NCI-H2029 (cell line): ENCODE measurements around the gene FKBP1A.

Experiments used
- DNase-seq: peaks from one replicate; lab custom pipeline; 2025; lab: John Stamatoyannopoulos, UW

FKBP1A gene

DNA sequence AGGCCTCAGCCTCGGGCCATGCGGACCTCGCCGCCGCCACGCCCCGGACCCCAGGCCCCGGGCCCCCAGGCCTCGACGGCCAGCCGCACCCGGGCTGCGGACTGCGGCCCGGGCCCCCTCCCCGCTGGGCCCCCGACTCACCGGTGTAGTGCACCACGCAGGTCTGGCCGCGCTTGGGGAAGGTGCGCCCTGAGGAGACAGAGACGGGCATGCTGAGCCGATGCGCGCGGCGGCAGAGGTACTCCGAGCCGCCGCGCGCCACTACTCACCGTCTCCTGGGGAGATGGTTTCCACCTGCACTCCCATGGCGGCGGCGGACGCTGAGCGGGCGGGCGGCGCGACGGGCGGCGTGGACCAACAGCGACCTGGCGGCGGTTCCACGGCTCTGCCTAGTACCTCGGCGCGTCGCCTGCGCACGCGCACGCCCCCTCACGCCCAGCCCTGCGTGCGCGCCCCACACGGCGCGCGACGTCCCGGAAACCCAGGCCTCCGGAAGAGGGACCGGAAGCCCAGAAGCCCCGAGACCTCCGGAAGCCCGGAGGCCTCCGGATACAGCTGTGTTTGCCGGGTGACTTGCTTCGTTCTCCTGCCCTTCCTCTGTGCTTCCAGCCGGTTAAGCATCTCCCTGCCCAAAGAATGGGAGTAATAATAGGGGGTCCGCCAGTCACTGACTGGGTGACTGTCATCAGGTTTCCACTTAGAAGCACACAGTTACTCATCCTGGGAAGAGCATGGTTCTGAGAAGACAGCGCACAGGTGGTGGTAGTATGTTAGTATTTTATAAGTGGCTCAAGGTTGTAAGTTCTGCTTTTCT, at the start of gene FKBP1A:
Gene FKBP1A (minus strand): TSS at position 362 of the 814 bp plus-strand sequence. CDS start 56 bp downstream, at position 306.
- peak; percentile 86 for DNase-seq

DNA sequence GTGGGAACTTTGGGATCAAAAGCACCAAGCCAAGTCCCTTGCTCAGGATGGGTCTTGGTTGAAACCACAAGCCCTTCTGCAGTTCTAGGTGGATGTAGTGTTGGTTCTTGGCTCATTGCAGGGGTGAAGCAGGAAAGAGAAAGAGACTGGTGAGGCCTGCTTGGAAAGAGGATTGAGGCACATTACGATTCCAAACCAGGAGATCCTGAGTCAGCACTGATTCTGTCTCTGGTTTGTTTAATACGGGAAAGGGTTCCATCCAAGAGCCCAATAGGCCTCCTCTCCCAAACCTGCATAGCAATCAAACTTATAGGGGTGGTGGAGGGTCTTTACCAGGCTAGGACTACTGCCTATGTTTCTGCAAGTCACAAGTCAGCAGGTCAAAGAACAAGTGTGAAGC, 49.5 kb upstream of the FKBP1A start:
- DNase-seq, result no peak

DNA sequence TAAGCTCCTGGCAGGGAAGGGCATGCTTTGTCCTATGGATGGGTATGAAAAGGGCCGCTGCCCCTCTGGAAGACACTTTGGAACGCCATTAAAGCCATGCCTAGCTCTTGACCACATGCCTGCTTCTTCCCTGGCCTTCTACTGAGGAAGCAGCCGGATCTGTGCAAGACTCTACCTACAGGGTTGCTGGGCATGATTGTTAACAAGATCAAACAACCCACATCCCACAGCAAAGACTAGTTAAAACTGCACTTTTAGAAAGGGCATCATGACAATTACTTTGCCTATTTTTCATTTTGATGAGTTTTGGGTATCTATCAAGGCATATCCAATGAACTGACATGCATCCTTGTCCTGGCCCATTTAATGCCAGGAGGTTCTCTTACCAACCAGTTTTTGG, 48.3 kb upstream of the FKBP1A start:
- DNase-seq, result no peak

DNA sequence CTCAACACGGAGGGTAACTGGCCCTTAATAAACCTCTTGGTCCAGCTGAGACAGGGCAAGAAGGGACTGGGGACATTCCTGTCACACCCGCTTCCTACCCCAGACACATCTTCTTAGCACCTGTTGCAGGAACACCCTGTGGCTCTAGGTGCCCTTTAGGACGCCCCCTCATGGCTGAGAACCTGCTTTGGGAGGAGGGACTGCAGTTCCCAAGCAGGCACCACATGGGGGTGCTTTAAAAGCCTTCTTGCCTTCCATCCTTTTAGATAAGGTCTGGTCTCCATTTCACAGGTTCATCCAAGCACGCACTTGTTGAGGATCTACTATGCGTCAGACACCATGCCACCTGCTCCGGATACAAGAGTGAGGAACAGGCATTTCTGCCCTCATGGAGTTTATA, 47.2 kb upstream of the FKBP1A start:
- no peak for DNase-seq

DNA sequence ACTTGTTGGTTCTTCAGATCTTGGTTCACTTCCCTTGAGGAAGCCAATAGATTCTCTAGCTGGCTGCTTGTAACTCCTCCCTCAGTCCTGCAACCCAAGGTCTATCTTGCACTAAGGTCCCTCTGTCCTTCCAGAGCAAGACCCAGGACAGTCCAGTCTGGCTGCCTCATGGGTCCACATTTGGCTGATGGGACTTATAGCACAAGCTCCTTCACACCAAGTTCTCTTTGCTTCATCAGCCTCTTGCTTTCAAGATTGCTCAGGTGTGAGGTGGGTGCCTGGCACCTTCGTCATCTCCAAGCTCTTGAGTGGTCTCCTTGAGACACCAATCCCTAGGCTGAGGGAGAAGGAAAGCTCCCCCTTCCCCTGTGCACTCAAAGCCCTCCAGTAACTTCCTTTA, 45.5 kb upstream of the FKBP1A start:
- no peak for DNase-seq

DNA sequence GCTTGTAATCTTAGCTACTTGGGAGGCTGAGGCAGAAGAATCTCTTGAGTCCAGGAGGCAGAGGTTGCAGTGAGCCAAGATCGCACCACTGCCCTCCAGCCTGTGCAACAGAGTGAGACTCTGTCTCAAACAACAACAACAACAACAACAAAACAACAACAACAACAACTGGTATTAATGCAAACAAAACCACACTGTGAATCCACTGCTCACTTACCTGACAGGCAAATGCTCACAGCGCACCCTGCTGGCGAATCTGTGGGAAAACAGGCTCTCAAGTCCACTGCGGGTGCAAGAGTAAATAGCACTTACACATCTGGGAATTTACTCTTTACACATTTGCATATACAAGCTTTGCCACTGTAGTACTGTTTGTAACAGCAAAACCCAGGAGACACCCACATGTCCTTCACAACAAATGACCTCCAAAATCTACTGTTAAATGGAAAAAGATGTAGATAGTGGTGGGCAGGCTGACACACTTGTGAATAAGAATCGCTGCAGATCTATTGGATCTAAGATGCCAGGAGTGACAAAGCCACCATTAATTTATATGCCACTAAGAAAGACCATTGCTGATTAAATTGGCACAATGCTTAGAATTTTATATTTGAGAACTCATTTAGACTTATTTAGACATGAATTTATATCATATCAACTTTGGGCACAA, 44.5 kb upstream of the FKBP1A start:
- DNase-seq, result peak; percentile 47

DNA sequence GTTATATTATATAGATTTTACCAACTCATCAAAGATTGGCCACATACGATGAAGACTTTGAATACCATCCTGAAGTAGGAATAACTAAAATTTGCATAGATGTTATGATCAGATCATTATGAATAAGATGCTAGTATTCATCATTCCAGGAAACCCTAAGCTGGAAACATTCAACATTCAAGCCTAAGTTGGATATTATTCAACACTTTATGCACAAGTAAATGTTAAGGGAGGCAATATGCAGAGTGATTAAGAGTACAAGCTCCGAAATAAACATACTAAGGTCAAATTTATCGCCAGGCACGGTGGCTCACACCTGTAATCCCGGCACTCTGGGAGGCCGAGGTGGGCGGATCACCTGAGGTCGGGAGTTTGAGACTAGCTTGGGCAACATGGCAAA, 43.4 kb upstream of the FKBP1A start:
- no peak for DNase-seq

DNA sequence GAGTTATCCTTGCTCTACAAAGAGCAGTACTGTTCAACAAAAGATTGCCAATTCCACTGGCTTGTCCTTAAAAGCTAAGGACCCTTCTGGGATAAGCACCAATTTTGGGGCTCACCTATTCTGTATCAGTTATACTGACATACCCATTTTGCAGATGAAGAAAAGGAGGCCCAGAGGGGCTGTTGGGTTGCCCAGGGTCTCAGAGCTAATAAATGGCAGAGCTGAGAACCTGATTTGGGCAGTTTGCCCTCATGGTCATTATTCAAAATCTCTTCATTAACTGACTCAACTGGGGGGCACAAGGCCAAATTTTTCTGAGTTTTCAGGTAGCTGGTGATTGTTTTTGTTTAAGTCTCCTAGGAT, 42.5 kb upstream of the FKBP1A start:
- DNase-seq, result no peak

DNA sequence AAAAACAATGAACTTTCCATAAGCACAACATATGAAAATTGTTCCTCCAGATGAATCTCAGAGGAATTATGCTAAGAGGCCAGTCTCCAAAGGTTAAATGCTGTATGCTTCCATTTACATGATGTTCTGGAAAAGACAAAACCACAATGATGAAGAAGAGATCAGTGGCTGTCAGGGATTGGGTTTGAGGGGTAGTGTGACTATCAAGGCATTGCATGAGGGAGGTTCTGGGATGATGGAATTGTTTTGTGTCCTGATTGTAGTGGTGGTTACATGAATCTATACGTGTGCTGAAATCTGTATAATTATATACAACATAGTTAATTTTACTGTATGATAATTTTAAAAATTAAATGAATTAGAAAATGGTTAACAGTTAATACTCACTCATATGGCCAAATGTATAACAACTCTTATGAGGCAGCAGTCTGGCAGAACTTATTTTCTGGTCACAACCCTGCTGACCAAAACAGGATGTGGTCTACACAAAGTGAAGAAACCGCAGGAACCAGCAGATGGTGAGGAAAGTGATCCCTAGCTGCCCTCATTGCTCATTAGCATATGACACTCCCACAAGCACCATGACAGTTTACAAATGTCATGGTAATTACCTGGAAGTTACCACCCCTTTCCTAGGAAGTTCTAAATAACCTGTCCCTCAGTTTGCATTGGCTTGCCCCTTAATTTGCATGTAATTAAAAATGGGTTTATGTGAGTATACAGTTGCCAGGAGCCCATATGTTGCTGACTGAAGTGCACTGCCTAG, 41.9 kb upstream of the FKBP1A start:
- DNase-seq, result peak; percentile 86

DNA sequence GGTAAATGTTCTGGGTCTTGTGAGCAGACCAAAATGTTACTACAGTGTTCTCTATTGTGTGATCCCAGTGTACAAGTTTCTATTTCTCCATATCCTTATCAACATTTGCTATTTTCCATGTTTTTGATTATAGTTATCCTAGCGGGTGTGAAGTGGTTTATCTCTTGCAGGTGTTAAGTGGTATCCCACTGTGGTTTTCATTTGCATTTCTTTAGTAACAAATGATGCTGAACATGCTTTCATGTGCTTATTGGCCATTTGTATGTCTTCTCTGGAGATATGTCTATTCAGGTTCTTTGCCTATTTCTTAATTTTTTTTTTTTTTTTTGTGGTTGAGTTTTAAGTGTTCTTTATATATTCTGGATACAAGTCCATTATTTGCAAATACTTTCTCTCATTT, 38.3 kb upstream of the FKBP1A start:
- DNase-seq, result no peak

DNA sequence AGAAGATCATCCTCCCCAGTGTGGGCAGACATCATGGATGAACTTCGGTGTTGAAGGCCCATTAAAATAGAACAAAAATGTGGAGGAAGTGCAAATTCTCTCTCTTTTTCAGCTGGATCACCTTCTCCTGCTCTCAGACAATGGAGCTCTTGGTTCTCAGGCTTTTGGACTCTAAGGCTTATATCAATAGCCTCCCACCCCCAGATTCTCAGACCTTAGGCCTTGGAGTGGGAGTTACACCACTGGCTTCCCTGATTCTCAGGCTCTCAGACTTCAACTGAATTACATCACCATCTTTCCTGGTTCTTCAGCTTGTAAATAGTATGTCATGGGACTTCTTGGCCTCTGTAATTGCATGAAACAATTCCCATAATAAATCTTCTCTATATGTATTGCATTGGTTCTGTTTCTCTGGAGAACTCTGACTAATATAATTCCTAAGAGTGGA, 37.2 kb upstream of the FKBP1A start:
- no peak for DNase-seq

DNA sequence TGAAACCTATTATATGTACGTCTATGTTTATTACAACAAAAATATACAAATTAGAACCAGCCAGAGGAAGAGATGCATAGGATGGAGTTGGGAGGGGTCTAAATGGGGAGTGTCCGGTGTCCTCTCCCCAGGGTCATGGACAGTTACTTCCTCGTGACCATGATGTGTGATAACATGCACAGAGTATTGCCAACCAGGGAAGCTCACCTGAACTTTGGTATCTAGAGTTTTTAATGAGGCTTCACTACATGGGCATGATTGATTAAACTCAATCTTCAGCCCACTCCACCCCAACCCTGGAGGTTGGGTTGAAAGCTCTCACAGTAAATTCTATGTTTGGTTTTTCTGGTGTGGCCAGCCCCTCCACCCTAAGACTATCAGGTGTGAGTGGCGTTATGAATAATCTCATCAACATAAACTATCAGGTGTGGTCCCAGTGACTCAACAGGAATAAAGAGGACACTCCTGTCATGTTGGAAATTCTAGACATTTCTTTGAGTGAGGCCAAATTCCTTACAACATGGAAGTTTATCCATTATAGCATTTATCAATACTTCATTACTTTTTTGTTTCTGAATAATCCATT, 36.4 kb upstream of the FKBP1A start:
- DNase-seq, result no peak

DNA sequence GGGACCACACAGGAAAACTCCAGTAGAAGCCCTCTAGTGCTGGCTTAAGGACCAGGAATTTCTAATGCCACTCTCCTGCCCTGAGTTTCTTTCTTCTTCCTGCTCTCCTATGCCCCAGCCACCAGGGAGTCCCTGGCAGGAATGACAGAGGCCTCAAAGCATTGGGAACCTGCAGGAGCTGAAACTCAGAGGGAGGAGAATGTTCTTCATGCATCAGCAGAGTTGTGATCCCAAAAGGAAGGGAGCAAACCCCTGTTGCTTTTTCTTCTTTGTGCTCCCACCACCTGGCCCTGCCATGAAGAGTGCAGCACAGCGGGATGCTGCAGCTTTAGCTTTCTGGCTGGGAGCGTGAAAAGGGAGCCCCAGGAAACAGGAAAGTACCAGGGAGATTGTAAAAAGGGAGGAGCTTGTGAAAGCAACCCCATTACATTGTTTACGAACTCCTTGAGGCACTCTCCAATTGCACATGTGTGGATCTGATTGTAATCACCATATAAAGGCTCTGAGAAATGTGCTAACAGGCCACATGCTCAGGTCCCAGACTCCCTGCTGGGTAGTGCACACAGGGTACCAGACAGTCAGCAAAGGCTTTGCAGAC, 34.7 kb upstream of the FKBP1A start:
- DNase-seq, result peak; percentile 86

DNA sequence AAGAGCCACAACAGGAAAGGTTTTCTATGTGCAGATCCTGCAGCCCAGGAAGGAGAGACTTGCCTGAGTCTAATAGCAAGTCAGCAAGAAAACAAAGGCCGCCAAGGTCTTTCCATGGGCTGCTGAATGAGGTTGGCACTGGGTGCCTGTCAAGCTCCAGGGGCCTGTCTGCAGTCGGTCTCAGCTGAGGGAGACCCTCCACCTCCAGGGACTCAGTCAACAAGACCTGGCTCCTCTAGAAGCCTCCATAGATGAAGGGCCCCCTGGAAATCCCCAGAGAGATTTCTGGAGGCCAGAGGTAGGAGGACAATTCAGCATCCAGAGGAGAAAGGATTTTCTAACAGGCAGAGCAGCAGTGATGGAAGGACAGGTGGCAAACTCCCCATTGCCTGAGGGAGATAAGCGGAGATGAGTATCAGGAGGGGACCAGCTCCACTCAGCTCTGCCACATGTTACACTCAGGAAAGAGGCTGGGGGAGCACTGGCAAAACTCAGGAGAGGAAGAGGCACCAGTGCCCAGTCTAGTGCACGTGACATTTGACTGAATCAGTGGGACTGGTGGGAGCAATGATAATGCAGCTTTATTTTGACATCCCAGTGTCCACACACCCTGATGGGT, 33.5 kb upstream of the FKBP1A start:
- DNase-seq, result no peak

DNA sequence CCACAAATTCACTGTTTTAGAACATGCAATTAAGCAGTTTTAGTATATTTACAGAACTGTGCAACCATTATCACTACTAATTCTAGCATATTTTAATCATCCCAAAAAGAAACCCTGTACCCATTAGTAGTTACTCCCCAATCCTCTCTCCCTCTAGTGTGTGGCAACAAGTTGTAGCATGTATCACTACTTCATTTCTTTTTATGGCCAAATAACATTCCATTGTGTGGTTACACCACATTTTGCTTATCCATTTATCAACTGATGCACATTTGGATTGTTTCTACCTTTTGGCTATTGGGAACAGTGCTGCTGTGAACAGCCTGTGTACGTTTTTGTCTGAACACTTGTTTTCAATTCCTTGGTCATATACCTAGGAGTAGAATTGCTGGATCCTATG, 31.5 kb upstream of the FKBP1A start:
- no peak for DNase-seq

DNA sequence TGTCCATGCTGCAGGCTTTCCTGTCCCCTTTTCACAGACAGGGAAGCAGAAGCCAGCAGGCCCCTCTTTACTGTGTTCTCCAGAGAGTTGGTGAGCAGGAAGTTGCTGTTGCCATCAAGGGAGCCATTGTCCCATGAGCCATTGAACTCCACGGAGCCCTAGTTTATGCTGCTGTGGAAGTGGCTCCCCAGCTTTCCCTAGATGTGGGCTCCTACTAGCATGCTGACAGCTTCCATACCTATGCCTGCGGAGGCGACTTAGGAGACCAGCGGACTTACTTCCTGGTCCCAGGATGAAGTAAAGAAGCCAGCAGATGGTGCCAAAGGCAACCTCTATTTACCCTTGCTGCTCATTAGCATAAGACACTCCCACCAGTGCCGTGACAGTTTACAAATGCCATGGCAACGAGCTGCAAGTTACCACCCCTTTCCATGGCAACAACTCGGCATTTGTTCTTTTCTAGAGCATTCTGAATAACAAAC, 30.8 kb upstream of the FKBP1A start:
- peak; percentile 94 for DNase-seq

DNA sequence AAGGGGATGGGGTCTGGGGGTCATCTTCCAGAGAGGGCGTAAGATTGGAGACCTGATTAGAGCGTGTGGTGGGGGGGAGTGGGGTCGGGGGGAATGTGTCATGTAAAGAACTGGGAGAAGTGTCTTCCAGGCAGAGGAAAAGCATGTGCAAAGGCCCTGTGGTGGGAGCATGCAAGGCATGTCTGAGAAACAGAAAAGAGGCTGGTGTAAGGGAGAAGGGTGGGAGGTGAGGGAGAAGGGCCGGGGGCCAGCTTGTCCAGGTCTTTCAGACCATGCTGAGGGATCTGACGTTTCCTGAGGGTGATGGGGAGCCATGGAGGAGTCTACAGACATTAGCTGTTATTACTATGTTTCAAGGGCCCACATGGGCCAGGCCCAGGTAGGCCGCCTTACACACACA, 30.4 kb upstream of the FKBP1A start:
- DNase-seq, result no peak

DNA sequence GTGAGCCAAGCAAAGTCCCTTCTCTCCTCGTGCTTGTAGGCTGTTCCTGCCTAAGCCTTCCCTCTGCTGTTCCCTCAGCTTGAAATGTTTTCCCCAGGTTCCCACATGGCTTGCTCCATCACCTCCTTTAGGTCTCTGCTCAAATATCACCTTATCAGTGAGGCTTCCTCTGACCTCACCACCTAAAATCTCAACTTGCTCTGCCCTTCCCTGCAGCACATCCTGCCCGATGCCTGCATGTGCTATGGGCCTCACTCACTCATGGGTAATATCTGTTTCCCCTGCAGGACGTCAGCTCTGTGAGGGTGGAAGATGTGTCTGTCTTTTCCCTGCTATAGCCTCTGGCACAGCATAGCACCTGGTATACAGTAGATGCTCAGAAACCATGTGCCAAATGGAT, 29.9 kb upstream of the FKBP1A start:
- no peak for DNase-seq

DNA sequence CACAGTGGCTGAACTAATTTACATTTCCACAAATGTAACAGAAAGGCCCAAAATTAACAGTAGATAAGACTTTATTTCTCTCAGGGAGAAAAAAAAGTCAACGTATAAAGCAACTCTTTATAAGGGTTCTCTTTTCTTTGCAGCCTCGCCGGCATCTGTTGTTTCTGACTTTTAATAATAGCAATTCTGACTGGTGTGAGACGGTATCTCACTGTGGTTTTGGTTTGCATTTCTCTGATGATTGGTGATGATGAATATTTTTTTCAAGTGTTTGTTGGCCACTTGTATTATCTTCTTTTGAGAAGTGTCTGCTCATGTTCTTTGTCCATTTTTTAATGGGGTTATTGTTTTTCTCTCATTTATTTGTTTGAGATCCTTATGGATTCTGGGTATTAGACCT, 27.2 kb upstream of the FKBP1A start:
- DNase-seq, result no peak

DNA sequence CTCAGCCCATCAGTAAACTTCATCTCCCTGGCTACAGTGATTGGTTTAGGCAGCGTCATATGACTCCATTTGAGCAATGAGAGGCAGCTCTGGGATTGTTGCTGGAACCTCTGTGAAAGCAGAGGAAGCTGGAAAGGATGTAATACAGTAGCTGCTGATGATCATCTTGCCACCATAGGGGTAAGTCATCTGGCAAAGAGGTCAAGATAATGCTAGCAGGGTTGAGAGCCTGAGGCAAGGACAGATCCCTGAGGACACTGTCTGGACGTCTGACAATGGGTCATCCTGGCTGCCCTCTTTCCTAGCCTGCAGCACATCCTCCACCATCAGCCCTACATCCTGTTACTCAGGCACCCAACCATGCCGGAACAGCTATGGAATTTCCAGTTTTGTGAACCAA, 25.5 kb upstream of the FKBP1A start:
- DNase-seq, result no peak

DNA sequence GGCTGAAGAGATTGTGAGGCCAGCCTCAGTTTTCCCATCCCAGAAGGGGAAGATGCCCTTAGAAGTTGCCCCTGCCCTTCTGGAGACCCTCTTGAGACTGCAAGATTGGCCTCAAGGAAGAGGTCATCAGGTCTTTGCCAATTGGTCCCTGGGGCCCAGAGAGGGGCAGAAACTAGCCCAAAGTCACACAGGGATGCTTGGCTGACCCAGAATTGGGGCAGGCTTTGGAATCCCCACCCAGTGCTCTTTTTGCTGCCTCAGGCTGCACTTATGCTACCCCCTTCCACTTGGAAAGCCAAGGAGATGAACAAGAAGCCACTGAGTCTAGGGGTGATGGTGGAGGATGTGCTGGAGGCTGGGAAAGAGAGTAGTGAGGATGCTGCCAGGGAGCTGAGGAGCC, 24.9 kb upstream of the FKBP1A start:
- no peak for DNase-seq

DNA sequence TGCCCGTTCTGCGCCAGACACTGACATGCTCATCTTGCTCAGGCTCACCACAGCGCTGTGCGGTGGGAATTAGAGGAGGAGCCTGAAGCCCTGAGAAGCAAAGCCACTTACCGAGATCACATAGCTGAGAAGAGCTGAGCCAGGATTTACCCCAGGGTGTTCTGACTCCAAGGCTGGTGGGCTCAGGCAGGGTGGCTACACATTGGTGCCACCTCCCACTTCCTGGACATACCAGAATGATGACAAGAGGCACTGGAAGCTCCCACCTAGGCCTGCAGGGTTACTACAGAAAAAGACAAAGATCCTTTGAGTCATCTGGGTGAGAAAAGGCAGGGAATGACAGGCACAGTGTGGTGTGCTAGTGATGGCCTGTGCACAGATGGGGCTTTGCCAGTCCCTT, 24.4 kb upstream of the FKBP1A start:
- no peak for DNase-seq
